Measurements from ENCODE around the gene APOL4.

- TF ChIP-seq NR1H2 (CRISPR knock-in tag; IDR thresholded peaks at IDR 0.05), result no peak
- TF ChIP-seq ATF6 (CRISPR knock-in tag; IDR thresholded peaks at IDR 0.05), result no peak
- no peak for TF ChIP-seq ZNF263 (CRISPR knock-in tag; IDR thresholded peaks at IDR 0.05; ENCODE audit: low read depth)
- no peak for TF ChIP-seq E2F4 (CRISPR knock-in tag; IDR thresholded peaks at IDR 0.05; ENCODE audit: borderline replicate concordance, low read depth)
- TF ChIP-seq CTCF (IDR thresholded peaks at IDR 0.05), result no peak
- no peak for TF ChIP-seq MAX (CRISPR knock-in tag; IDR thresholded peaks at IDR 0.05)
- TF ChIP-seq JUN (CRISPR knock-in tag; IDR thresholded peaks at IDR 0.05), result no peak
- no peak for TF ChIP-seq NFE2L1 (CRISPR knock-in tag; IDR thresholded peaks at IDR 0.05)
- no peak for TF ChIP-seq E2F5 (CRISPR knock-in tag; IDR thresholded peaks at IDR 0.05)
- no peak for TF ChIP-seq CREB1 (CRISPR knock-in tag; IDR thresholded peaks at IDR 0.05)
- no peak for TF ChIP-seq ATF3 (CRISPR knock-in tag; conservative IDR thresholded peaks at IDR 0.05)
- no peak for TF ChIP-seq FOXJ3 (CRISPR knock-in tag; IDR thresholded peaks at IDR 0.05; ENCODE audit: borderline replicate concordance)
- TF ChIP-seq RELA (CRISPR knock-in tag; IDR thresholded peaks at IDR 0.05; ENCODE audit: borderline replicate concordance), result no peak
Observed at GRCh38 chr22:36212901-36213300, 11.3 kb upstream of the APOL4 start.

All from WTC11 (cell line).